Breast epithelium (tissue), 3 donors: ENCODE data around the gene ARIH1.

ENCODE experiments used
- CTCF ChIP-seq, 3 donors: fragments of 450-650 bp; IDR thresholded peaks; one replicate each; pipeline ENCODE4 v1.5.1; 2016 to 2017; ENCODE audit warnings: antibody characterized with exemption in 3 of 3, mild to moderate bottlenecking in 3 of 3, moderate library complexity in 3 of 3
- POLR2A ChIP-seq: fragments of 450-650 bp; IDR thresholded peaks from one replicate; pipeline ENCODE4 v1.6.1; 2016; ENCODE audit warnings: antibody characterized with exemption, mild to moderate bottlenecking, moderate library complexity

GRCh38 chr15:72507402-72508092, 33.4 kb downstream of the ARIH1 start:
- TF ChIP-seq CTCF (IDR thresholded peaks at IDR 0.05) (no peak), POLR2A (no peak)
